Ovary (tissue), 10 donors: ENCODE measurements around the gene PRR16. TPM values are rescaled to one million over a fixed set of nuclear protein-coding genes. Genes with fewer than 3 reads are reported as not detected.
"Not testable (repeated sequence)": the region's sequence is repeated elsewhere in the genome, so short reads cannot be mapped to it uniquely, and the experiment has no call there.

Experiments used
- DNase-seq, 5 donors: peaks; one replicate each; pipeline ENCODE4 v3.0.0-alpha.2; 2019 to 2020
- H3K27ac ChIP-seq, 2 donors: fragments of 200-600 bp; one replicate each; pipeline versions ENCODE4 v1.5.1 to v1.8.0; 2019 to 2022
- H3K27me3 ChIP-seq: fragments of 200-600 bp; one replicate; pipeline ENCODE4 v1.8.0; 2022
- H3K36me3 ChIP-seq: fragments of 200-600 bp; sonication (generic); one replicate; pipeline ENCODE4 v1.5.1; 2019
- H3K4me1 ChIP-seq: one replicate; pipeline ENCODE4 v1.8.1; 2013; ENCODE audit warnings: mild to moderate bottlenecking, moderate library complexity; ENCODE audit not compliant: insufficient read depth
- H3K4me3 ChIP-seq: fragments of 200-600 bp; sonication (generic); one replicate; pipeline ENCODE4 v1.5.1; 2017
- H3K9me3 ChIP-seq, 2 donors: fragments of 200-600 bp in 1 of 2; sonication (generic) in 1 of 2; one replicate each; pipeline versions ENCODE4 v1.5.1 to v1.8.1; 2013 to 2019; ENCODE audit warnings: mild to moderate bottlenecking in 1 of 2, moderate library complexity in 1 of 2
- EP300 ChIP-seq: sonication (generic); formaldehyde crosslinking; IDR thresholded peaks from one replicate; pipeline ENCODE4 v1.6.1; 2017; ENCODE audit warnings: antibody characterized with exemption
- POLR2A ChIP-seq: fragments of 450-650 bp; IDR thresholded peaks from one replicate; pipeline ENCODE4 v1.6.1; 2017; ENCODE audit warnings: antibody characterized with exemption, mild to moderate bottlenecking, moderate library complexity
- WGBS, 3 donors: extraction: QIAGEN DNeasy Blood & Tissue Kit in 1 of 3; methylation state at CpG; one replicate each; pipeline versions ENCODE4 v1.1.5 to v1.1.7; 2013 to 2017; 5-methylcytosine and 5-hydroxymethylcytosine counted together
- intact Hi-C, 4 donors: fragments of 100-400 bp; cut with DNase I; formaldehyde crosslinking; loops; one replicate each; pipeline versions ENCODE4 v1.11.0 to v1.15.1; 2022 to 2023
- long read RNA-seq, 3 donors: library from polyadenylated mRNA in 2 of 3; unstranded in 2 of 3; transcript quantifications; one replicate each; pipeline ENCODE4 v2.0.0 and lab custom pipeline, GENCODE V29; 2021 to 2026
- polyA plus RNA-seq, 2 donors: library from polyadenylated mRNA; stranded (reverse); fragments of 200-250 nt in 1 of 2; fragments of 350-450 nt in 1 of 2; fragmentation: Illumina TruSeq in 1 of 2; extraction: RNeasy Lipid Tissue Mini Kit (QIAGEN cat#74804) in 1 of 2; gene quantifications; one replicate each; pipeline ENCODE4 v1.2.3, GENCODE V29; 2013 to 2014
- total RNA-seq, 7 donors: library from RNA; depleted of rRNA in 2 of 7; stranded (reverse); fragments of >200 nt in 2 of 7; fragmentation: NEBNext Ultra II Directional in 3 of 7; extraction: Animal tissue kit (Norgen Biotek cat#: 25700) in 3 of 7; gene quantifications; one replicate each; pipeline versions ENCODE4 v1.1.0 to v1.2.4, GENCODE V29; 2016 to 2023
- TF ChIP-seq, protein P1 (sequence below), 3 donors: fragments of 450-650 bp in 2 of 3; fragments of 200-600 bp in 1 of 3; IDR thresholded peaks; one replicate each; pipeline versions ENCODE4 v1.5.1 to v1.8.0; 2016 to 2022; ENCODE audit warnings: antibody characterized with exemption in 3 of 3, mild to moderate bottlenecking in 1 of 3
- donor health status: DM: no; HTN: no; CAD: no; lungs with moderate emphysema.
- donor health status: DM: no; HTN: no; CAD: no.
- donor health status: Bipolar disorder and iron deficiency.
- donor health status: DM: yes; HTN: yes; CAD: no.
- donor health status: DM: no; HTN: no; CAD: no.
- donor health status: DM: yes; HTN: yes; CAD: no.

Gene PRR16
- 10 to 100 TPM in 1 of 7 donors, 1 to 10 TPM in 6; 1.5 to 11.0 (median 3.8) TPM for total RNA-seq
- polyA plus RNA-seq = 1 to 10 TPM; 4.8 to 8.5 TPM
- long read RNA-seq, donor 1, partial matches to known transcripts = 0 of 1 reads
- long read RNA-seq, donor 1, other reads (novel, unspliced or antisense) = 1 of 1 reads
- long read RNA-seq, donor 2 = 0 reads
- long read RNA-seq, donor 3, partial matches to known transcripts = 0 of 1 reads
- long read RNA-seq, donor 3, other reads (novel, unspliced or antisense) = 1 of 1 reads

DNA sequence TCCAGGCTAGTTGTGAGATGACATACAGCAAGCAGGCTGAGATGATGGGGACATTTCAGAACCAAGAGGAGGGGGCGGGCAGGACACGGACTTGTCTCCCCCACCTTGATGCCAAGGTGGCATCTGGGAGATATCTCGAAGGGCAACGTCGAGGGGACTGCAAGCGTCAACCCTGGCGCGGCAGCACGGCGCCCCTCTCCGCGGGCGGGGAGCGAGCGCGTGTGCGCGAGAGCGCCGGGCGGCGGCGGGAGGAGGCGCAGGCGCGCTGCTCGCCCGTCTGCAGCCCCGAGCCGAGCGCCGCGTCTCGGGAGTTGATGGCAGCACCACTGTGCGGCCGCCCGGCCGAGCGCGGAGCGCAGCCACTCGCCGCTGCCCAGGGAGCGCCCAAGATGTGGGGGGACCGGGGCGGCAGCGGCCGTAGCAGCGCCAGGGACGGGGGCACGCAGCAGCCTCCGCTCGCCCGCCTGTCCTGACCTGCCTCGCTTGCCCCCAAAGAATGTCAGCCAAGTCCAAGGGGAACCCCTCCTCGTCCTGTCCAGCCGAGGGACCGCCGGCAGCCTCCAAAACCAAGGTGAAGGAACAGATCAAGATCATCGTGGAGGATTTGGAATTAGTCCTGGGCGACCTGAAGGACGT is at the start of gene PRR16:
TSS of gene PRR16 (plus strand) at position 310 of the 636 bp plus-strand sequence.
- WGBS, 3 donors = 1 to 3% (median 1%) methylated on average over 45 to 62 of the region's 62 CpGs
- H3K27ac ChIP-seq = peak within 1 kb of the TSS; percentile 17 to 70
- H3K4me1 ChIP-seq = peaks cover 1% of the 10 kb centered on the region
- no peaks in the 10 kb centered on the region for H3K27me3 ChIP-seq
- intact Hi-C loops = no loop called here
- DNase-seq = peak; percentile 11 to 60 (median 40)
- H3K36me3 ChIP-seq = no peaks in the 10 kb centered on the region
- TF ChIP-seq EP300 = no peak
- TF ChIP-seq, protein P1, sequence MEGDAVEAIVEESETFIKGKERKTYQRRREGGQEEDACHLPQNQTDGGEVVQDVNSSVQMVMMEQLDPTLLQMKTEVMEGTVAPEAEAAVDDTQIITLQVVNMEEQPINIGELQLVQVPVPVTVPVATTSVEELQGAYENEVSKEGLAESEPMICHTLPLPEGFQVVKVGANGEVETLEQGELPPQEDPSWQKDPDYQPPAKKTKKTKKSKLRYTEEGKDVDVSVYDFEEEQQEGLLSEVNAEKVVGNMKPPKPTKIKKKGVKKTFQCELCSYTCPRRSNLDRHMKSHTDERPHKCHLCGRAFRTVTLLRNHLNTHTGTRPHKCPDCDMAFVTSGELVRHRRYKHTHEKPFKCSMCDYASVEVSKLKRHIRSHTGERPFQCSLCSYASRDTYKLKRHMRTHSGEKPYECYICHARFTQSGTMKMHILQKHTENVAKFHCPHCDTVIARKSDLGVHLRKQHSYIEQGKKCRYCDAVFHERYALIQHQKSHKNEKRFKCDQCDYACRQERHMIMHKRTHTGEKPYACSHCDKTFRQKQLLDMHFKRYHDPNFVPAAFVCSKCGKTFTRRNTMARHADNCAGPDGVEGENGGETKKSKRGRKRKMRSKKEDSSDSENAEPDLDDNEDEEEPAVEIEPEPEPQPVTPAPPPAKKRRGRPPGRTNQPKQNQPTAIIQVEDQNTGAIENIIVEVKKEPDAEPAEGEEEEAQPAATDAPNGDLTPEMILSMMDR (IDR thresholded peaks at IDR 0.05) = peak in 2 of 3 donors; percentile 15 to 60
- no peak for TF ChIP-seq POLR2A
- H3K4me3 ChIP-seq = peak within 1 kb of the TSS; percentile 68
- H3K9me3 ChIP-seq = no peaks in the 10 kb centered on the region

DNA sequence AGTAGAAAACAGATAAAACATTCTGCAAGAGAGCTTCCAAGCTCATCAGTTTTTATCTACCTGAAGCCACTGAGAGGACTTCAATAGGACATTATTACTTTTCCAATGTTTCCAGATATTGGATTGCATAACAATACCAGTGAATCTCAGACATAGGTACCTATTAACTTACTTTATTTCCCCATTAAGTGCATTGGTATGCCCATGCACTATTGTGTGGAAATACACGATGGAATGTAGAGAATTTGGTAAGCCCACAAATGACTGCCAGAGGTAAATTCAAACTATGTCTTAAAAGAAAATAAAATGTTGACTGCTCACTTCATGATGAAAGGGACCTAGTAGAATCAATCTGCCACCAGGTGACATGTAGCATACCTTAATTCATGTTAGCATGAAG is 48.1 kb upstream of the PRR16 start:
- WGBS, 3 donors = 85 to 90% (median 89%) methylated on average over 1 of the region's 1 CpG
- intact Hi-C loops = no loop called here
- Histone ChIP-seq H3K9me3 (no peaks in the 10 kb centered on the region), H3K4me3 (no peak overlapping the region), H3K27ac (no peak overlapping the region), H3K27me3 (no peaks in the 10 kb centered on the region), H3K4me1 (no peaks in the 10 kb centered on the region), H3K36me3 (no peaks in the 10 kb centered on the region)
- TF ChIP-seq EP300 (no peak), POLR2A (no peak)
- TF ChIP-seq, protein P1 (IDR thresholded peaks at IDR 0.05) = no peak
- DNase-seq = no peak

DNA sequence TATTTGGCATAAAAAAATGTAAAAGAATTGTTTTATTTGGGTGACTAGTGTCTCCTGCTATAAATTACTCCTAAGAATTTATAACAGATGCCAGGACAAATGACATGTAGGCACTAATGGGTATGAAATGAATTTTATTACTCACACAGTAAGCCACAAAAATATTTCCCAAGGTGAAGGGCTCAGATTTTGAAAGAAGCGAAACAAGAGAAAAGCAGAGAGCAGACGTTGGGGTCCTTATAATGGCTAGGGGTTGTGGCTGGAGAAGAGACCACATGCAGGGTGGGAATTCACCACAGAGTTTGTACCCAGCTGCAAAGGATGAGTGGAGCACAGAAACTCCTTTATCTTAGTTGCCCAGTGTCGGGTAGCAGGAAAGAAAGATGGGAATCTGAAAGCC is 45.0 kb upstream of the PRR16 start:
- Histone ChIP-seq H3K27me3 (no peaks in the 10 kb centered on the region), H3K4me1 (no peaks in the 10 kb centered on the region), H3K36me3 (no peaks in the 10 kb centered on the region), H3K27ac (no peak overlapping the region), H3K4me3 (no peak overlapping the region), H3K9me3 (no peaks in the 10 kb centered on the region)
- 73 to 78% (median 75%) methylated on average over 3 of the region's 3 CpGs for WGBS, 3 donors
- TF ChIP-seq, protein P1 (IDR thresholded peaks at IDR 0.05) = no peak
- TF ChIP-seq POLR2A (no peak), EP300 (no peak)
- intact Hi-C loops = no loop called here
- no peak for DNase-seq

DNA sequence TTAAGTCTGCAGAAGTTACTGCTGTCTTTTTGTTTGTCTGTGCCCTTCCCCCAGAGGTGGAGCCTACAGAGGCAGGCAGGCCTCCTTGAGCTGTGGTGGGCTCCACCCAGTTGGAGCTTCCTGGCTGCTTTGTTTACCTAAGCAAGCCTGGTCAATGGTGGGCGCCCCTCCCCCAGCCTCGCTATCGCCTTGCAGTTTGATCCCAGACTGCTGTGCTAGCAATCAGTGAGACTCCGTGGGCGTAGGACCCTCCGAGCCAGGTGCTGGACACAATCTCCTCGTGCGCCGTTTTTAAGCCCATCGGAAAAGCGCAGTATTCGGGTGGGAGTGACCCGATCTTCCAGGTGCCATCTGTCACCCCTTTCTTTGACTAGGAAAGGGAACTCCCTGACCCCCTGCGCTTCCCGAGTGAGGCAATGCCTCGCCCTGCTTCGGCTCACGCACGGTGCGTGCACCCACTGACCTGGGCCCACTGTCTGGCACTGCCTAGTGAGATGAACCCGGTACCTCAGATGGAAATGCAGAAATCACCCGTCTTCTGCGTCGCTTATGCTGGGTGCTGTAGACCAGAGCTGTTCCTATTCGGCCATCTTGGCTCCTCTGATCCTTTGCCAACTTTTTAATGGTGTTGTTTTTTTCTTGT is 37.3 kb upstream of the PRR16 start:
- H3K4me1 ChIP-seq, DNase-seq, intact Hi-C loops, H3K27ac ChIP-seq, H3K4me3 ChIP-seq, H3K9me3 ChIP-seq, H3K27me3 ChIP-seq, H3K36me3 ChIP-seq: not testable (repeated sequence)
- WGBS, 3 donors = 91 to 94% (median 92%) methylated on average over 24 to 25 of the region's 25 CpGs

DNA sequence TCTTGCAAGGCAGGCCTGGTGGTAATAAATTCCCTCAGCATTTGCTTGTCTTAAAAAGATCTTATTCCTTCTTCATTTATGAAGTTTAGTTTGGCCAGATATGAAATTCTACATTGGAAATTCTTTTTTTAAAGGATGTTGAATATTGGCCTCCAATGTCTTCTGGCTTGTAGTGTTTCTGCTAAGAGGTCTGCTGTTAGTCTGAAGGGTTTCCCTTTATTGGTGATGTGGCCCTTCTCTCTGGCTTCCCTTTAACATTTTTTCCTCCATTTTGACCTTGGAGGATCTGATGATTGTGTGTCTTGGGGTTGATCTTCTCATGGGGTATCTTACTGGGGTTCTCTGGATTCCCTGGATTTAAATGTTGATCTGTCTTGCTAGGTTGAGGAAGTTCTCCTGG is 33.5 kb upstream of the PRR16 start:
- H3K27ac ChIP-seq = no peak overlapping the region
- intact Hi-C loops = no loop called here
- H3K9me3 ChIP-seq = no peaks in the 10 kb centered on the region

More for the DNA sequence above, 33.5 kb upstream of the PRR16 start:
- Histone ChIP-seq H3K4me3 (no peak overlapping the region), H3K27me3 (no peaks in the 10 kb centered on the region), H3K36me3 (no peaks in the 10 kb centered on the region), H3K4me1 (no peaks in the 10 kb centered on the region)
- TF ChIP-seq POLR2A (no peak), EP300 (no peak)
- TF ChIP-seq, protein P1 (IDR thresholded peaks at IDR 0.05) = no peak
- DNase-seq = no peak
